ENCODE measurements around the gene ZNF558.
"Not testable (repeated sequence)": the region's sequence is repeated elsewhere in the genome, so short reads cannot be mapped to it uniquely, and the experiment has no call there.

Gene ZNF558

GRCh38 chr19:8806661-8807060 lies 25.4 kb downstream of the ZNF558 start:
- DNase-seq (ENCODE audit: low read depth), result no peak

DNA sequence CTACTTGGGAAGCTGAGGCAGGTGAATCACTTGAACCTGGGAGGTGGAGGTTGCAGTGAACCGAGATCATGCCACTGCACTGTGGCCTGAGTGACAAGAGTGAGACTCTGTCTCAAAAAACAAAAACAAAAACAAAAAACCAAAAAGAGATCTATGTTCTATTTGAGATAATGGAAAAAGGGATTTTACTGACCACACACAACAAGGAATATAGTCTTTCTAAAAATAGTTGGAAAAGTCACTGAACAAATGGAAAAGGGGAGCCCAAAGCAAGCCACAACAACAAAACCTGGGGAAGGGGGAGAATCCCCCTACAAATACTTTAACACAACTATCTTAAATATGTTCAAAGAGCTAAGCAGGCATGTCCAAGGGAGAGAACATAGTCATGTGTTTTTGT lies 37.3 kb downstream of the ZNF558 start:
- no peak for DNase-seq (ENCODE audit: low read depth)

DNA sequence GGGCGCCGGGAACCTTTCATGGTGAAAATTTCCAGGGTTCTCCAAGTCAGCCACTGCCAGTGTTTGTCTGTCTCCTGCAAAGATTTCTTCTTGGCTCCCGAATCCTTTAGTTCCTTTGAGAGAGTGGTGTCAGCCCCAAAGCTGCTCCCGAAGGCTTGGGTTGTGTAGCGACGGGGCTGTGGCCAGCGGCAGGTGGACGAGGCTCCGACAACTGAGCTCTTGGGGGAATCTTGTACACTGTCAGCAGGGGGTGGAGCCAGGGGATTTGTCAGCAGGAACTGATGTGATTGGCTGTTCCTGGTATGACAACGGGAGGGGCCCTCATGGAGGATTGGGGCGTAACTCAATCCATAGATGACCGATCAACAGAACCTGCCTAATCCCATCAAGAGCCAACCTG lies 58.5 kb downstream of the ZNF558 start:
- DNase-seq (ENCODE audit: low read depth), result not testable (repeated sequence)

DNA sequence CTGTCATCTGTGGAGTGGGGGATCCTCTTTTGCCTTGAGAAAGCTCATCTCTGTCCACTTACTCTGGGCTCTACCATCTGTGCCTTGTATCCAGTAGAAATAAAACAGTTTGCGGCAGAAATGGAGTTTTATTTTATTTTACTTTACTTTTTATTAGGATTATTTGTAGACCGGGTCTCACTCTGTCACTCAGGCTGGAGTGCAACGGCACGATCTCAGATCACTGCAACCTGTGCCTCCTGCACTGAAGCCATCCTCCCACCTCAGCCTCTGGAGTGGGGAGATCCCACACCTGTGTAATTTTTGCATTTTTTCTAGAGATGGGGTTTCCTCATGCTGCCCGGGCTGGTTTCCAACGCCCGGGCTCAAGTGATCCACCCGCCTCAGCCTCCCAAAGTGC lies 62.8 kb downstream of the ZNF558 start:
- not testable (repeated sequence) for DNase-seq (ENCODE audit: low read depth)

GRCh38 chr19:8767257-8767656 lies 64.8 kb downstream of the ZNF558 start:
- DNase-seq (ENCODE audit: low read depth), result not testable (repeated sequence)
